ENCODE results near the gene FSTL4.

Gene FSTL4

GRCh38 chr5:133266527-133266878 lies 345.8 kb downstream of the FSTL4 start:
- ATAC-seq (ENCODE audit: insufficient read depth, low read depth) (no peak), DNase-seq (no peak)
- no peak overlapping the region for H3K4me3 ChIP-seq (ENCODE audit: low read depth in 1 of 2, low read length in 2 of 2)
- TF ChIP-seq, protein P1, sequence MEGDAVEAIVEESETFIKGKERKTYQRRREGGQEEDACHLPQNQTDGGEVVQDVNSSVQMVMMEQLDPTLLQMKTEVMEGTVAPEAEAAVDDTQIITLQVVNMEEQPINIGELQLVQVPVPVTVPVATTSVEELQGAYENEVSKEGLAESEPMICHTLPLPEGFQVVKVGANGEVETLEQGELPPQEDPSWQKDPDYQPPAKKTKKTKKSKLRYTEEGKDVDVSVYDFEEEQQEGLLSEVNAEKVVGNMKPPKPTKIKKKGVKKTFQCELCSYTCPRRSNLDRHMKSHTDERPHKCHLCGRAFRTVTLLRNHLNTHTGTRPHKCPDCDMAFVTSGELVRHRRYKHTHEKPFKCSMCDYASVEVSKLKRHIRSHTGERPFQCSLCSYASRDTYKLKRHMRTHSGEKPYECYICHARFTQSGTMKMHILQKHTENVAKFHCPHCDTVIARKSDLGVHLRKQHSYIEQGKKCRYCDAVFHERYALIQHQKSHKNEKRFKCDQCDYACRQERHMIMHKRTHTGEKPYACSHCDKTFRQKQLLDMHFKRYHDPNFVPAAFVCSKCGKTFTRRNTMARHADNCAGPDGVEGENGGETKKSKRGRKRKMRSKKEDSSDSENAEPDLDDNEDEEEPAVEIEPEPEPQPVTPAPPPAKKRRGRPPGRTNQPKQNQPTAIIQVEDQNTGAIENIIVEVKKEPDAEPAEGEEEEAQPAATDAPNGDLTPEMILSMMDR (IDR thresholded peaks at IDR 0.05; ENCODE audit: borderline replicate concordance, extremely low read depth, low read length, poor library complexity, severe bottlenecking) = no peak
- TF ChIP-seq EZH2 (IDR thresholded peaks at IDR 0.05; ENCODE audit: borderline replicate concordance, low read depth, low read length, severe bottlenecking) = no peak
- H3K4me2 ChIP-seq (ENCODE audit: insufficient read depth, low read length) = no peak overlapping the region
- H3K27me3 ChIP-seq (ENCODE audit: insufficient read depth, low read length, poor library complexity) = no peaks in the 10 kb centered on the region
- H4K20me1 ChIP-seq (ENCODE audit: insufficient read depth, low read length) = 0 out of 2 replicates have a peak, but pooled peaks cover 8% of the 10 kb centered on the region
- no peak overlapping the region for H3K9ac ChIP-seq (ENCODE audit: low read depth, low read length)
- H2AFZ ChIP-seq (ENCODE audit: low read depth, low read length) = no peak overlapping the region
- H3K79me2 ChIP-seq (ENCODE audit: insufficient read depth, low read length) = no peaks in the 10 kb centered on the region
- H3K4me1 ChIP-seq (ENCODE audit: insufficient read depth, low read length) = no peaks in the 10 kb centered on the region
- H3K9me3 ChIP-seq (ENCODE audit: insufficient read depth, low read length, severe bottlenecking) = no peaks in the 10 kb centered on the region
- no peak overlapping the region for H3K27ac ChIP-seq (ENCODE audit: low read length)
- no peaks in the 10 kb centered on the region for H3K36me3 ChIP-seq (ENCODE audit: insufficient read depth, low read length)

GRCh38 chr5:133265720-133266526 lies 346.4 kb downstream of the FSTL4 start:
- Histone ChIP-seq H3K4me1 (ENCODE audit: insufficient read depth, low read length) (peaks cover 2% of the 10 kb centered on the region), H3K9ac (ENCODE audit: low read depth, low read length) (no peak overlapping the region), H4K20me1 (ENCODE audit: insufficient read depth, low read length) (0 out of 2 replicates have a peak, but pooled peaks cover 8% of the 10 kb centered on the region), H2AFZ (ENCODE audit: low read depth, low read length) (no peak overlapping the region), H3K27ac (ENCODE audit: low read length) (no peak overlapping the region), H3K27me3 (ENCODE audit: insufficient read depth, low read length, poor library complexity) (no peaks in the 10 kb centered on the region), H3K4me3 (ENCODE audit: low read depth in 1 of 2, low read length in 2 of 2) (no peak overlapping the region), H3K79me2 (ENCODE audit: insufficient read depth, low read length) (no peaks in the 10 kb centered on the region), H3K36me3 (ENCODE audit: insufficient read depth, low read length) (no peaks in the 10 kb centered on the region), H3K9me3 (ENCODE audit: insufficient read depth, low read length, severe bottlenecking) (no peaks in the 10 kb centered on the region), H3K4me2 (ENCODE audit: insufficient read depth, low read length) (no peak overlapping the region)
- DNase-seq (no peak), ATAC-seq (ENCODE audit: insufficient read depth, low read depth) (no peak; the same call in 2 of the 3 replicates)
- TF ChIP-seq EZH2 (IDR thresholded peaks at IDR 0.05; ENCODE audit: borderline replicate concordance, low read depth, low read length, severe bottlenecking) = no peak
- TF ChIP-seq, protein P1 (IDR thresholded peaks at IDR 0.05; ENCODE audit: borderline replicate concordance, extremely low read depth, low read length, poor library complexity, severe bottlenecking) = no peak

DNA sequence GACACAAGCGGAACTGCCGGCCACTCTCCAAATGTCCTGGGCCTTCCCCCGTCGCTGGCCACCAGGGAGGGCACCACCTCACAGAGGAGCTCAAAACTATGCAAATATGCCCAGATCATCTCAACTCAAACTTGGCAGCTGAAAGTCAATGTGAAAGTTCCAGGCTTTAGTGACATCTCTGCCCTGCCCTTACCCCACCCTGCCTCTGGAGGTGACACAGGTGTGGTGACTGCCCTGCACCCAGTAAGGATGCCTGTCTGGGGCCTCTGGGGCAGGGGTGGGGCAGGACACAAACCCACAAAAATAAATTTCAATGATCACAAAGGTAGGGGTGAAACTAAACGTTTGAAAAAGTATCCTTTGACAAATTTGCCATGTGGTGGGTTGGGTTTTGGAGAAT lies 347.1 kb downstream of the FSTL4 start:
- 0 out of 2 replicates have a peak, but pooled peaks cover 8% of the 10 kb centered on the region for H4K20me1 ChIP-seq (ENCODE audit: insufficient read depth, low read length)
- peaks cover 9% of the 10 kb centered on the region for H3K4me1 ChIP-seq (ENCODE audit: insufficient read depth, low read length)
- ATAC-seq (ENCODE audit: insufficient read depth, low read depth) = no peak
- no peaks in the 10 kb centered on the region for H3K36me3 ChIP-seq (ENCODE audit: insufficient read depth, low read length)
- H3K79me2 ChIP-seq (ENCODE audit: insufficient read depth, low read length) = no peaks in the 10 kb centered on the region
- H3K9ac ChIP-seq (ENCODE audit: low read depth, low read length) = no peak overlapping the region
- no peak for TF ChIP-seq EZH2 (IDR thresholded peaks at IDR 0.05; ENCODE audit: borderline replicate concordance, low read depth, low read length, severe bottlenecking)
- TF ChIP-seq, protein P1 (IDR thresholded peaks at IDR 0.05; ENCODE audit: borderline replicate concordance, extremely low read depth, low read length, poor library complexity, severe bottlenecking) = no peak
- H3K27me3 ChIP-seq (ENCODE audit: insufficient read depth, low read length, poor library complexity) = no peaks in the 10 kb centered on the region
- H3K4me2 ChIP-seq (ENCODE audit: insufficient read depth, low read length) = no peak overlapping the region
- H3K4me3 ChIP-seq (ENCODE audit: low read depth in 1 of 2, low read length in 2 of 2) = no peak overlapping the region
- no peak for DNase-seq
- no peak overlapping the region for H3K27ac ChIP-seq (ENCODE audit: low read length)
- H2AFZ ChIP-seq (ENCODE audit: low read depth, low read length) = no peak overlapping the region
- H3K9me3 ChIP-seq (ENCODE audit: insufficient read depth, low read length, severe bottlenecking) = no peaks in the 10 kb centered on the region
